Anterior cingulate cortex (tissue), 58 donors: Measurements from ENCODE around the gene KMT5B.

Experiments
- DNase-seq, 58 donors: peaks; one replicate each; lab custom pipeline; 2025; lab: John Stamatoyannopoulos, UW

Gene KMT5B

GRCh38 chr11:68189082-68189481, 24.0 kb downstream of the KMT5B start:
- no peak for DNase-seq

DNA sequence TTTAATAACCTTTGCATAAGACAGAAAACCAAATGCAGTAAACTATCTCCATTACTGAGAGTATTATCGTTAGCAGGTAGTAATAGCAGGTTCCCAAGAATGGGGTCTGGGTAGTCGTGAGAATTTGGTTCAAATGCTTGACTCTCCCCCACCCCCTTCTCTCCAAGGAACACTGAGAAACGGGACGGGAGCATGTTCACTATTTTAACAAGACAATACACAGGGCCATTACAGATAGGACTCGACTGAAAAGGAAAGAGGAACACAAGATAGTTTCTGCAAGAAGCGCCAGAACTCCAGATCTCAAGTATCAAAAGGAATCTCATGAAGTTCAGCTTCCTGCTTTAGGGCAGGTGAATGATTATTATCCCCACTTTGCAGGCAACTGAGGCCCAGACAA, 27.0 kb downstream of the KMT5B start:
- no peak for DNase-seq

DNA sequence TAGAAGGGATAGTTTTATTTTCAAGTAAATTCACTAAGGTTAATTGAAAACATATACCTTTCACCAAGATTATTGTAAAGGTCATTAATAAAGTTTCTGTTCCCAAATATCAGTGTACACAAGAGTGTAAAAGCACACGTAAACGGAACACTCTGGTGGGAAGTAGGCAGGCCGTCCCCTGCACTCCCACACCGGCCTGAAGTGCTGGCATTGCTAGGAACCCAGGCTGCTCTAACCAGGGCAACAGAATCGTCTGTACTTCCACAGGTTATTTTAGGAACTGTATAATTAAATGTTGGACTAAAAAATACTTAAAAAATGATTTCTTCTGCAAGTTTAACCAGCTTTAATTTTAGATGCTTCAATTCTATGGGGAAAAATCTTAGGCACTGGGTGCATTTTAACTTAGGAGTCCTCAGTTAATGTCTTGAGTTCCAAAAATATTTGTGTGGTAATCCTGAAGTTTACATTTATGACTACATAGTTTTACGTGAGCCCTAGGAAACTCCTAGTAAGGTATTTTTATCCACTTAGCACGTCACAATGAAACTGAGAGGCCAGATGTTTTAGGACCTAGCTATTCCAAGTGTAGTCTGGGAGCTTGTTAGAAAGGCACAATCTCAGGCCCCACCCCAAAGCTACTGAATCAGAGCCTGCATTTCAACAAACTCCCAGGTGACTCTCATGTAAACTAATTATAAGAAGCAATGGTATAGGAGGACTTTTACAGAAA, 31.2 kb downstream of the KMT5B start:
- DNase-seq = no peak

- no peak for DNase-seq
These were observed 33.2 kb downstream of the KMT5B start for GRCh38 chr11:68179847-68180246.

DNA sequence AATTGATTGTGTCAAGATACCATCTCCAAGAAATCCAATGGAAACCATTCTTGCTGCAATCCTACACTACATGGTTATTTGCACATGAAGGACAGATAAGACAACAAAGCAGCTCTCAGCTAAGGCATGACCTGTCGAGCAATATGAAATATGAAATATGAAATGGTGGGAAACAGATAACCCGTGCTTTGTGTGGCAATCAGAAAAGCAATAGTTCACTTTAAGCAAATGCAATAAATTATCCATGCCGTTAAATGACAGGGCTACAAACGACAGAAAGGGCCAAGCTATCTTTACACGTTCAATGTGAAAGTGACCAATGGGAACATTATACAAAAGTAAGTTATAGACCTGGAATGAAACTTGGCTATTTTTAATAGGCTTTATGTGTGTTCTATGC, 35.2 kb downstream of the KMT5B start:
- no peak for DNase-seq

- no peak for DNase-seq
These were observed 39.2 kb downstream of the KMT5B start for GRCh38 chr11:68173926-68174325.

DNA sequence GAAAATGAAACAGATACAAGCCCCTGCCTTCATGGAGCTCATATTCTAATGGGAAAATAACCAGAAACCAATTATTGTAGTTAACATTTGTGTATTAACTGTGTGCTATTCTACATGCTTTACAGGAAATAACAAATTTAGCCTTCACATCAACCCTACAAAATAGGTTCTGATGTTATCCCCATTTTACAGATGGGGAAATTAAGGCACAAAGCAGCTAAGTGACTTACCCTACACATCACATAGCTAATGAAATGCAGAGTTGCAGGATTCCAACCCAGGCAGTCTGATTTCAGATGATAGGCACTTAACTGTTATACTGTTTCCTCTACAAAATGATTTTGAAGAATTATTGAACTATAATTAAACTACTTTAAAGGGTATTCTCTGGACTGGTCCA, 43.7 kb downstream of the KMT5B start:
- no peak for DNase-seq

- no peak for DNase-seq
These were observed 44.4 kb downstream of the KMT5B start for GRCh38 chr11:68168694-68169093.

DNA sequence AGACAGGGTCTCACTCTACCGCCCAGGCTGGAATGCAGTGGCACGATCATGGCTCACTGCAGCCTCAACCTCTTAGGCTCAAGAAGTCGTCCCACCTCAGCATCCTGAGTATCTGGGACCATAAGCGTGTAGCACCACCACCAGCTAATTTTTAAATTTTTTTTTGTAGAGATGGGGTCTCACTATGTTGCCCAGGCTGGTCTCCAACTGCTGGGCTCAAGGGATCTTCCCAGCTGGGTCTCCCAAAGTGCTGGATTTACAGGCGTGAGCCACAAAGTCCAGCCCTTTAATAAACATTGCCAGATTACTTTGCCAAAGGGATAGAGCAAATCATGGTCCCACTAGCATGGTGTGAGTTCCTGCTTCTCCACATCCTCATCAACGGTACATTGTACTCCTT, 45.6 kb downstream of the KMT5B start:
- no peak for DNase-seq

GRCh38 chr11:68166969-68167368, 46.1 kb downstream of the KMT5B start:
- no peak for DNase-seq

DNA sequence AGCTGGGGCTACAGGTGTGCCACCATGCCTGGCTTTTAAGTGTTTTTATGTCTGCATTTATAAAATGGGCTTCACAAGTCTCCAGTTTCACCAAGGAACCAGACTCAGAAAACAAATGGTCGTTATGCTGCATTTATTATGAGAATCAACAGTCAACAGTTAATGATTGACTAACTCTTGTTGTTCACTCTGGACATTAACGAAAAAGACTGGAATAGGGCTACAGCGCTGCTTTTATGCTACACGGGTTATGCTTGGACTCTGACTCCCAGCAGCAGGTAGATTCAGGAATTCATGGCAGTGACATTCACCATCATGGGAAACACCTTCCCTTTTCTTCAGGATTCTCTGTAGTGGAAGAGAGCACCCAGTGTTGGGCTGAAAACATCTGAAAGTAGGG, 47.5 kb downstream of the KMT5B start:
- no peak for DNase-seq

DNA sequence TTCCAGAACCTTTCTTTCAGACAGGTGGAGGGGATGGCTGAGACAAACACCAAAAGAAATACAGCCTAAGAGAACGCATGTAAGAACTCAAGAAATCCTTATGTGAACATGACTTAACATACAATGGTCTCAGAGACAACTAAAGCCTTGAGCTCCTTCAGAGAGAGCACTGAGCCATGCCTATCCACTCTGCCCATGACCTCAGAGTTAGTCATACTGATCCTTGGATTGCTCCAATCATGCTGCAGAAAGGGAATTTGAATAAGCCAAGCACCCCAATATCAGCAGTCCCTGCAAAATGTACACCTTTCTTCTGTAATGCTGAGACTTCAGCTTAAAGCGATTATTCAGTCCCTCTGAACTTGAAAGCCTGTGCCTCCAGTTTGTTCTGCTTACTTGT, 48.7 kb downstream of the KMT5B start:
- no peak for DNase-seq

- DNase-seq = no peak
These were observed 49.4 kb downstream of the KMT5B start for GRCh38 chr11:68163691-68164090.

GRCh38 chr11:68160100-68160695, 52.9 kb downstream of the KMT5B start:
- DNase-seq = peak in 1 of 58 donors; percentile 6

DNA sequence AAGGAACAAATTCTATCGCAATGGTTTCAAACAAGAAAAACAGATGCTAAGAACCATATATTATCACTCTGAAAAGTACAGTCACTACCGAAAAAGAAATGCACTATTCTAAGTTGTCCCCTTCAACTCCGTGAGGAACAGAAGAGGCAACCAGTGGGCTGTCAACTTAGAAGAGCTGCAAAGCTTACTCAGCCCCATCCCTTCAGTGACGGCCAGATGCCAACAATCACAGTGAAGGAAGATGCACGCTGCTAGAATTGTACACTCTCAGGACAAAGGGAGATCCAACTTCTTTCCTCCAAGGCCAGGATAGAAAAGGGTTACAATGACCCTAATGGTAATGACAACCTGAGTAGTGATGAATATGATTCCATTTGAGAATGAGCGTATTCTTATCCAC, 53.4 kb downstream of the KMT5B start:
- DNase-seq = peak in 8 of 58 donors; percentile 5 to 34 (median 26)

DNA sequence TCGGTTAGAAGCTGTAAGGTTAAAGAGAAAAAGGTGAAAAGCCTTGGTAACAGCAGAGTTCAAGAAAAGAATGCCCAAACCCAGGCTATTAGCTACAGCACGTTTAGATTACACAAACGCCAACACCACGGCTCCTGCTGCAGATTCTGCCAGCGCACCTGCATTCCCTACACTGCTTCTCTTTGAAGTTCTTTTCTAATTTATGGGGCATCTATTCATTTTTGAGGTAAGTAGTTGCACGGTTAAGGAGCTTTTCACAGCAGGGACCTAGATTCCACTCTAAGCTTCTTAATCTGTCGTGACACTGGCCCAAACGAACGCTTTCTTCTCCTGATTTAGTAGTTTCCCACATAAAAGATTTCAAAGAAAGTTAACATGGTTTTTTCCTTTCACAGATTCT, 53.9 kb downstream of the KMT5B start:
- no peak for DNase-seq

- DNase-seq = no peak
These were observed 54.5 kb downstream of the KMT5B start for GRCh38 chr11:68158580-68158979.

DNA sequence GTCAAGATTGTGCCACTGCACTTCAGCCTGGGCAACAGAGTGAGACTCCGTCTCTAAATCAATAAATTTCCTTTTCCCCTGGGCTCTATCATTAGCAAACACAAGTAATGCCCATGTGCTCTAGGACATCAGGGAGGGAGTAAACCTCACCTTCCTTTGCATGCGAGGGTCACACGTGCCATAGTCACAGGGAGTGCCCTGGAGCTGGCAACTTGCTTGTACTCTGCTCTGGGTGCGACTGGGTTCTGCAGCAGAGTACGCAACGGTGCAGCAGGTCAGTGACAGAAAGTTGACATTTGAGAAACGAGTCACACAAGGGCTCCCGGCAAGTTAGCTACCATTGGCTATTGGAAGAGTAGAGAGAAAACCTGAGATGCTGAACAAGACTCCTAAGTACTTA, 59.4 kb downstream of the KMT5B start:
- DNase-seq = no peak

DNA sequence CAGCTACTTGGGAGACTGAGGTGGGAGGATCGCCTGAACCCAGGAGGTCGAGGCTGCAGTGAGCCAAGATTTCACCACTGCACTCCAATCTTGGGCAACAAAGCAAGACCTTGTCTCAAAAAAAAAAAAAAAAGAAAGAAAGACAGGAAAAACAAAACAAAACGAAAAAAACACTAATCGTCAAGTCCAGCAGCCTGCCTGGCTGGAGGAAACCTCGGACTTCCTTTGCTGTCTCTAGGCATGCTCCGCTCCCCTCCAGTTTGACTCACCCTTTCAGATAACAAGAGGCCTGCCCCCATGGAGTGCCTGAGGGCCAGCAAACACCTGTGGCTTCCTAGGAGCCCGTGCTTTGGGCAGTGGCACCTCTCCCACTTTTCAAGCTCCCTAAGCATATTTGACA, 63.1 kb downstream of the KMT5B start:
- no peak for DNase-seq

DNA sequence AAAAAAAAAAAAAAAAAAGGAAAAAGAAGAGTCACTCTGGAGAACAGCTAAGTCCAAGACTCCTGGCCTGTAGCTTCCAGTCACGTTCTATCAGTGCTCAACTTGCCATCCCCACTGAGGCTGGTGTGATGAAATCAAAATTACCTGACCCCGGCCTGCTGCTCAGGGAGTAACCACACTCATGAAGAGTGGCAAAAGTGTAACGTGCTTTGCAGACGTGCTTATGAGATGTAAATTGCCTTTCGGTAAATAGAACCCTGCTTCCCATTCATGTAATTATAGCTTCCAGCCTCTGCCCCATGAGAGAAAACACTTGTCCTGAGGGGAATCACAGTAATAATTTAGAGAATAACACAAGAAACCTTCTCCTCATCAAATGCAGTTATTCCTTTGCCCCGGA, 63.7 kb downstream of the KMT5B start:
- DNase-seq = no peak

GRCh38 chr11:68148879-68149278, 64.2 kb downstream of the KMT5B start:
- DNase-seq = no peak

DNA sequence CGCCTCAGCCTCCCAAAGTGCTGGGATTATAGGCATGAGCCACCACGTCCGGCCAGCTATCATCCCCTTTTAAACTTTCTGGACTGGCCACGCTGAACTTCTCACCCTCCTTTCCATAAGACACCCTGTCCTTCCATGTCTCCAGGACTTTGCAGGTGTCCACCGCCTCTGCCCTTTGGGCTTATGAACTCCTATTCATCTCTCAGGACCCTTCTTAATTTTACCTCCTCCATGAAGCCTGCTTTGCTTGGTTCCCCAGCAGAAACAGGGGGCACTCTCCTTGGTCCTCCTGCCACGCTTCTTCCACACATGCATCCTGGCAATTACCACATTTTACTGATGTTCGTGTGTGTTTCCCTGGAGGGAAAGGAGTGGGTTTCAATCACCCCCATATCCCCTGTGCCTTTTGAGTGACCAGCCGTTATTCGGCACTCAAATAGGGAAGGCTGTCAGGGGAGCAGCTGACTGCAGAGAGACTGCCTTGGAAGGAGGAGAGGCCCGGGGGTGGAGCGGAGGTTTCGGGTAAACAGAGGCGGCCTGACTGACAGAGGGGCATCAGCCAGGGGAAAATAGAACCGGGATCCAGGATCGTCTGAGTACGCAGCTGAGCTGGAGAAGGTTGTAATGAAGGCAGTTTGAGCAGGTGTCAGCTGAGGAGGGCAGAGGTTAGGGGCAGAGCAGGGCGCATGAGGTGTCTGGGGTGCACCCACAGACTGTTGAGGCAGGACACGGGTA, 64.9 kb downstream of the KMT5B start:
- DNase-seq = no peak
